Kidney epithelial cell (primary cell): ENCODE results near the gene GFPT2. TPM values are rescaled to one million over a fixed set of nuclear protein-coding genes. Genes with fewer than 3 reads are reported as not detected.

Experiments used
- DNase-seq: peaks from one replicate; pipeline ENCODE4 v3.0.0-alpha.2; 2010; ENCODE audit warnings: low read depth
- H3K27me3 ChIP-seq: 2 replicates; pipeline ENCODE4 v1.6.0; 2011; ENCODE audit warnings: low read length; ENCODE audit not compliant: control insufficient read depth, insufficient read depth
- H3K36me3 ChIP-seq: 2 replicates; pipeline ENCODE4 v1.5.1; 2011; ENCODE audit warnings: low read length; ENCODE audit not compliant: control insufficient read depth, insufficient read depth
- H3K4me3 ChIP-seq: 2 replicates; pipeline ENCODE4 v1.5.1; 2011; ENCODE audit warnings: low read depth, mild to moderate bottlenecking, control low read depth, low read length
- CTCF ChIP-seq: IDR thresholded peaks from 2 replicates; pipeline ENCODE4 v1.5.1; 2011; ENCODE audit warnings: mild to moderate bottlenecking, moderate library complexity, low read length, control low read depth, inconsistent platforms; ENCODE audit not compliant: insufficient read depth, poor library complexity, severe bottlenecking
- total RNA-seq: library from RNA; depleted of rRNA; stranded (reverse); fragments of >200 nt; gene quantifications from 2 replicates; pipeline ENCODE4 v1.2.3, GENCODE V29; 2015

Gene GFPT2
- total RNA-seq, 1 donor from 2014 or later = 7.7 TPM

GRCh38 chr5:180290568-180291233, 62.4 kb downstream of the GFPT2 start:
- no peak for DNase-seq
- TF ChIP-seq CTCF = no peak
- Histone ChIP-seq H3K4me3 (peak overlapping the region; percentile 56), H3K27me3 (no peaks in the 10 kb centered on the region), H3K36me3 (no peaks in the 10 kb centered on the region)

- Histone ChIP-seq H3K36me3 (peaks cover 1% of the 10 kb centered on the region), H3K4me3 (no peak overlapping the region), H3K27me3 (no peaks in the 10 kb centered on the region)
- no peak for TF ChIP-seq CTCF
- no peak for DNase-seq
These were observed 63.2 kb downstream of the GFPT2 start for GRCh38 chr5:180289966-180290365.

GRCh38 chr5:180289433-180289832, 63.7 kb downstream of the GFPT2 start:
- DNase-seq = no peak
- H3K36me3 ChIP-seq = peaks cover 1% of the 10 kb centered on the region
- no peak for TF ChIP-seq CTCF
- no peak overlapping the region for H3K4me3 ChIP-seq
- H3K27me3 ChIP-seq = no peaks in the 10 kb centered on the region

GRCh38 chr5:180287868-180288267, 65.3 kb downstream of the GFPT2 start:
- no peak for DNase-seq
- H3K4me3 ChIP-seq = no peak overlapping the region
- no peaks in the 10 kb centered on the region for H3K27me3 ChIP-seq
- no peak for TF ChIP-seq CTCF
- H3K36me3 ChIP-seq = peaks cover 1% of the 10 kb centered on the region

GRCh38 chr5:180287404-180287803, 65.7 kb downstream of the GFPT2 start:
- Histone ChIP-seq H3K36me3 (peaks cover 1% of the 10 kb centered on the region), H3K27me3 (no peaks in the 10 kb centered on the region), H3K4me3 (no peak overlapping the region)
- no peak for TF ChIP-seq CTCF
- no peak for DNase-seq

- no peak for DNase-seq
- no peak for TF ChIP-seq CTCF
These were observed 69.0 kb downstream of the GFPT2 start for GRCh38 chr5:180284149-180284548.

More at GRCh38 chr5:180284149-180284548, 69.0 kb downstream of the GFPT2 start:
- no peaks in the 10 kb centered on the region for H3K27me3 ChIP-seq
- H3K4me3 ChIP-seq = no peak overlapping the region
- H3K36me3 ChIP-seq = peaks cover 1% of the 10 kb centered on the region
